SIG-M5 treated with dmso at 0.1 percent for 504 hours (cell line): ENCODE data around the gene PRTN3.

Experiments
- DNase-seq: peaks from one replicate; lab custom pipeline; 2025; ENCODE audit not compliant: unreplicated experiment; lab: John Stamatoyannopoulos, UW

Gene PRTN3

GRCh38 chr19:802498-803098 lies 38.2 kb upstream of the PRTN3 start:
- DNase-seq, result no peak

- no peak for DNase-seq
Measured at GRCh38 chr19:803099-803561, 37.7 kb upstream of the PRTN3 start.

GRCh38 chr19:803686-804418 lies 36.9 kb upstream of the PRTN3 start:
- DNase-seq, result no peak

- no peak for DNase-seq
Measured at GRCh38 chr19:804419-805165, 36.2 kb upstream of the PRTN3 start.

GRCh38 chr19:805166-805551 lies 35.6 kb upstream of the PRTN3 start:
- DNase-seq, result no peak

- no peak for DNase-seq
Measured at GRCh38 chr19:805600-806550, 34.9 kb upstream of the PRTN3 start.

- DNase-seq, result no peak
Measured at GRCh38 chr19:806815-807421, 33.9 kb upstream of the PRTN3 start.

GRCh38 chr19:807627-808422 lies 33.0 kb upstream of the PRTN3 start:
- no peak for DNase-seq

GRCh38 chr19:808423-808775 lies 32.4 kb upstream of the PRTN3 start:
- DNase-seq, result no peak

GRCh38 chr19:810077-810855 lies 30.5 kb upstream of the PRTN3 start:
- DNase-seq, result no peak

GRCh38 chr19:810883-811489 lies 29.8 kb upstream of the PRTN3 start:
- no peak for DNase-seq

GRCh38 chr19:811506-812048 lies 29.2 kb upstream of the PRTN3 start:
- no peak for DNase-seq

- no peak for DNase-seq
Measured at GRCh38 chr19:812049-812746, 28.6 kb upstream of the PRTN3 start.

- DNase-seq, result no peak
Measured at GRCh38 chr19:812747-813218, 28.0 kb upstream of the PRTN3 start.

GRCh38 chr19:813219-814151 lies 27.3 kb upstream of the PRTN3 start:
- DNase-seq, result no peak
